GM12873 (cell line): ENCODE data around the gene SIMC1.

Experiments
- TF ChIP-seq, protein P1 (sequence below): IDR thresholded peaks from 2 replicates; pipeline ENCODE4 v1.5.1; 2012; ENCODE audit warnings: low read depth, mild to moderate bottlenecking, moderate library complexity, low read length, control low read depth; ENCODE audit not compliant: insufficient read depth; ENCODE audit errors: missing control alignments

Gene SIMC1

DNA sequence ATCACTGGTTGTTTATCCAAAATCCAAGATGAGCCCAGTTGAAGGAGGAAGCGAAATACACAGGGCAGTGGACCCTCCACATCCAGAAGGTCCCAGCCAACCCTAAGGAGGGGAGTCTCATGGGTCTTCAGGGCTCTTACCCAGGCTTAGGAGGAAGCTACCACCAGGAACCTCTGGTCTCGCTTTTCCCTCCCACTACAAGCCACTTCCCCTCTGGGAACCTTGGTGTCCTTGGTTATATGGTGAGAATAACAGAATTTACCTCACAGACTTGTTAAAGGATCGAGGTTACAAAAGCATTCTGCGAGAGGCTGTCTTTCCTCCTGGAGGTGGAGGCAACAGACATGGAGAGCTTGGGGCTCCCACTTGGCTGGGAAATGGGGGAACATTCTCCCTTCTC, 153.8 kb downstream of the SIMC1 start:
- TF ChIP-seq, protein P1, sequence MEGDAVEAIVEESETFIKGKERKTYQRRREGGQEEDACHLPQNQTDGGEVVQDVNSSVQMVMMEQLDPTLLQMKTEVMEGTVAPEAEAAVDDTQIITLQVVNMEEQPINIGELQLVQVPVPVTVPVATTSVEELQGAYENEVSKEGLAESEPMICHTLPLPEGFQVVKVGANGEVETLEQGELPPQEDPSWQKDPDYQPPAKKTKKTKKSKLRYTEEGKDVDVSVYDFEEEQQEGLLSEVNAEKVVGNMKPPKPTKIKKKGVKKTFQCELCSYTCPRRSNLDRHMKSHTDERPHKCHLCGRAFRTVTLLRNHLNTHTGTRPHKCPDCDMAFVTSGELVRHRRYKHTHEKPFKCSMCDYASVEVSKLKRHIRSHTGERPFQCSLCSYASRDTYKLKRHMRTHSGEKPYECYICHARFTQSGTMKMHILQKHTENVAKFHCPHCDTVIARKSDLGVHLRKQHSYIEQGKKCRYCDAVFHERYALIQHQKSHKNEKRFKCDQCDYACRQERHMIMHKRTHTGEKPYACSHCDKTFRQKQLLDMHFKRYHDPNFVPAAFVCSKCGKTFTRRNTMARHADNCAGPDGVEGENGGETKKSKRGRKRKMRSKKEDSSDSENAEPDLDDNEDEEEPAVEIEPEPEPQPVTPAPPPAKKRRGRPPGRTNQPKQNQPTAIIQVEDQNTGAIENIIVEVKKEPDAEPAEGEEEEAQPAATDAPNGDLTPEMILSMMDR = no peak

DNA sequence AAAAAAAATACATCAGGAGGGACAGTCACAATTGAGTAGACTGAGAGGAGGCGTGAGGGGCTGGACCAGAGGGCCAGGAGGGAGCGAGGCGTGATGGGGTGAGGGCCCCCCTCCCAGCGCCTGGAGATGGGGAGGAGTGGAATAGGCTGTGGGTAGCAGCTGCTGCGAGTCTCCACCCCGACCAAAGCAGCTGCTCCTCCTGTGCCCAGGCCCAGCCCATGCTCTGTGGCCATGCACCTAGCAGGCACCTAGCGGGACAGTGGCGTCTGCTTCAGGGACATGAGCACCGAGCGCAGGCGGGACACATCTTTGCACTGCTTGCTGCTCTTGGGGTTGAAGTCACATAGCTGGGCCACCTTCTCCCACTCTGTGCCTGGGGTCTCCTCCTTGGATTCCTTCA, 154.3 kb downstream of the SIMC1 start:
- TF ChIP-seq, protein P1 = no peak

DNA sequence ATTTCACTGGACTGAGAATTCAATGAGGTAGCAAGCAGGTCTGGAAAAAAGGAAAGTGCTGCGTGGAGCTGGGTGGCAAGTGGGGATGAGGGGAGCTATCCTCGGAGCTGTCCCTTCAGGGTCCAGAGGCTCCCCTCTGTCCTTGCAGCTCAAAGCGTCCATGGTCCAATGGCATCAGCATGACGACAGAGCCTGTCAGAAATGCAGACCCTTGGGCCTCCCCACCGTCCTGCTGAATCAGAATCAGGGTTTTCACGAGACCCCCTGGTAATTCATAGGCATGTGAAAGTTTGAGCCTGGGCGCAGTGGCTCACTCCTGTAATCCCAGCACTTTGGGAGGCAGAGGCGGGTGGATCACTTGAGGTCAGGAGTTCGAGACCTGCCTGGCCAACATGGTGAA, 155.9 kb downstream of the SIMC1 start:
- TF ChIP-seq, protein P1 = no peak

DNA sequence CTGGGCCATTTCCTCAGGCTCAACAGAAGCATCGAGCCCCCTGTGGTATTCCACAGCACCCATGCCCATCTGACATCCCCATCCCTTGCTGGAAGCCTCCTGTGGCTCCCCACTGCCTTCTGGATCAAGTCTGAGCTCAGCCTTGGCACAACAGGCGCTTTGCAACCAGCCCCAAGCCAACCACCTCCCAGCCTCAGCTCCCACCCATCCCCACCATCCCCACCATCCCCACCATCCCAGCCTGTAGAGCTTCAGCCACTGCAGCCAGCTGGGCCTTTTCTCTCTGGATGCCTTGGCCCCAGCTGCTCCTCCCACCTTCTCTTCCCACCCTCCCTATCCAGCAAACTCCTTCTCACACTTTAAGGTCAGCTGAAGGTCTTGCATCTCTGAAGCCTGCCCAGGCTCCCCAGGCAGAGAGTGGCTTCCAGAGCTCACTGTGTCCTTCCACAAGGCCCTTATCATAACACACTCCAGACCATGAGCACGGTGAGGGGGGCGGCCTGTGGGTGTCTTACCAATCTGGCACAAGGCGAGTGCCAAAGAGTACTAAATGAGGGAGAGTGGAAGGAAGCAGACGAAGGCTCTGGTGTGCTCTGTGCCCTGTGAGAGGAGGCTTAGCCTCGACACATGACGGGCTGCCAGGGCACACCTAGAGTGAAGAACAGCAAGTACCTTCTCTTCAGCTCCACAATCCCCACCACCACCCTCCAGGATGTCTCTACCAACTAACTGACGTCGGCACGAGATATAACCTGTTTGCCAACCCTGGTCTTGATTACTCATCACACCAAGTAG, 156.9 kb downstream of the SIMC1 start:
- TF ChIP-seq, protein P1 = no peak
